HEK293 (cell line): Measurements from ENCODE around the gene P2RY2.

Experiments
- CTCF ChIA-PET: fragments of 350-600 bp; formaldehyde crosslinking; extraction: SDS; loops from one replicate; lab custom pipeline; 2021; ENCODE audit warnings: antibody characterized with exemption; lab: Yijun Ruan, JAX
- POLR2A ChIA-PET: fragments of 300-600 bp; formaldehyde crosslinking; extraction: SDS; loops from one replicate; lab custom pipeline; 2020; ENCODE audit warnings: antibody characterized with exemption, inconsistent platforms; lab: Yijun Ruan, JAX
- H3K27ac ChIP-seq: fragments of 200-500 bp; sonication (Bioruptor generic); 2 replicates; pipeline ENCODE4 v1.5.1; 2014; ENCODE audit warnings: low read depth, low read length, control low read depth, inconsistent platforms; ENCODE audit errors: extremely low read depth
- H3K36me3 ChIP-seq, 2 experiments: fragments of 200-500 bp in 1 of 2; sonication (Bioruptor generic) in 1 of 2; 1 replicate in 1 of 2; 2 replicates in 1 of 2; pipeline ENCODE4 v1.5.1; 2014 to 2017; ENCODE audit warnings: inconsistent platforms in 2 of 2, low read length in 2 of 2; ENCODE audit not compliant: control insufficient read depth in 2 of 2, insufficient read depth in 1 of 2
- H3K4me1 ChIP-seq: fragments of 200-500 bp; sonication (Bioruptor generic); 2 replicates; pipeline ENCODE4 v1.5.1; 2014; ENCODE audit warnings: mild to moderate bottlenecking, low read length, inconsistent platforms; ENCODE audit not compliant: control insufficient read depth, insufficient read depth
- H3K4me3 ChIP-seq: 2 replicates; pipeline ENCODE4 v1.5.1; 2011; ENCODE audit warnings: low read depth, mild to moderate bottlenecking, control low read depth, low read length, moderate library complexity
- H3K9me3 ChIP-seq: fragments of 200-500 bp; sonication (Bioruptor generic); 2 replicates; pipeline ENCODE4 v1.5.1; 2014; ENCODE audit warnings: low read depth, low read length, inconsistent platforms; ENCODE audit not compliant: control insufficient read depth, insufficient read depth
- CTCF ChIP-seq: fragments of 450-650 bp; formaldehyde crosslinking; IDR thresholded peaks from 2 replicates; pipeline ENCODE4 v1.5.1; 2016; ENCODE audit warnings: missing biosample characterization, missing genetic modification characterization
- EGR2 ChIP-seq: fragments of 450-650 bp; formaldehyde crosslinking; IDR thresholded peaks from 2 replicates; pipeline ENCODE4 v1.5.1; 2016; ENCODE audit warnings: low read depth, missing biosample characterization, missing genetic modification characterization
- HIC1 ChIP-seq: fragments of 450-650 bp; formaldehyde crosslinking; IDR thresholded peaks from 2 replicates; pipeline ENCODE4 v1.5.1; 2016; ENCODE audit warnings: missing biosample characterization, missing genetic modification characterization
- KLF16 ChIP-seq: fragments of 450-650 bp; formaldehyde crosslinking; IDR thresholded peaks from 2 replicates; pipeline ENCODE4 v1.5.1; 2017; ENCODE audit warnings: missing biosample characterization, missing genetic modification characterization
- KLF8 ChIP-seq: fragments of 450-650 bp; formaldehyde crosslinking; IDR thresholded peaks from 2 replicates; pipeline ENCODE4 v1.5.1; 2016; ENCODE audit warnings: missing biosample characterization, missing genetic modification characterization
- OSR2 ChIP-seq: fragments of 450-650 bp; formaldehyde crosslinking; IDR thresholded peaks from 2 replicates; pipeline ENCODE4 v1.5.1; 2016; ENCODE audit warnings: missing biosample characterization, missing genetic modification characterization
- SP3 ChIP-seq: fragments of 450-650 bp; formaldehyde crosslinking; IDR thresholded peaks from 2 replicates; pipeline ENCODE4 v1.5.1; 2016; ENCODE audit warnings: missing biosample characterization, missing genetic modification characterization
- ZBTB10 ChIP-seq: fragments of 450-650 bp; formaldehyde crosslinking; IDR thresholded peaks from 2 replicates; pipeline ENCODE4 v1.5.1; 2016; ENCODE audit warnings: missing biosample characterization, missing genetic modification characterization
- ZBTB49 ChIP-seq: fragments of 450-650 bp; formaldehyde crosslinking; IDR thresholded peaks from 2 replicates; pipeline ENCODE4 v1.5.1; 2016; ENCODE audit warnings: missing biosample characterization, missing genetic modification characterization, low read depth
- ZNF18 ChIP-seq: fragments of 450-650 bp; formaldehyde crosslinking; IDR thresholded peaks from 2 replicates; pipeline ENCODE4 v1.5.1; 2016; ENCODE audit warnings: missing biosample characterization, missing genetic modification characterization
- ZNF214 ChIP-seq: fragments of 450-650 bp; formaldehyde crosslinking; IDR thresholded peaks from 2 replicates; pipeline ENCODE4 v1.5.1; 2017; ENCODE audit warnings: missing biosample characterization, mild to moderate bottlenecking, missing genetic modification characterization, borderline replicate concordance
- ZNF292 ChIP-seq: fragments of 450-650 bp; formaldehyde crosslinking; IDR thresholded peaks from 2 replicates; pipeline ENCODE4 v1.5.1; 2016; ENCODE audit warnings: low read depth, missing biosample characterization, missing genetic modification characterization, borderline replicate concordance
- ZNF311 ChIP-seq: fragments of 450-650 bp; formaldehyde crosslinking; IDR thresholded peaks from 2 replicates; pipeline ENCODE4 v1.5.1; 2017; ENCODE audit warnings: missing biosample characterization, missing genetic modification characterization, borderline replicate concordance
- ZNF433 ChIP-seq: fragments of 450-650 bp; formaldehyde crosslinking; IDR thresholded peaks from 2 replicates; pipeline ENCODE4 v1.5.1; 2016; ENCODE audit warnings: missing biosample characterization, missing genetic modification characterization, low read depth
- ZNF521 ChIP-seq: fragments of 450-650 bp; formaldehyde crosslinking; IDR thresholded peaks from 2 replicates; pipeline ENCODE4 v1.5.1; 2017; ENCODE audit warnings: missing biosample characterization, mild to moderate bottlenecking, missing genetic modification characterization
- ZNF561 ChIP-seq: fragments of 450-650 bp; IDR thresholded peaks from 2 replicates; pipeline ENCODE4 v1.5.1; 2018; ENCODE audit warnings: missing biosample characterization, missing genetic modification characterization, borderline replicate concordance
- ZNF571 ChIP-seq: fragments of 450-650 bp; formaldehyde crosslinking; IDR thresholded peaks from 2 replicates; pipeline ENCODE4 v1.5.0; 2017; ENCODE audit warnings: missing biosample characterization, missing genetic modification characterization
- ZNF629 ChIP-seq: fragments of 450-650 bp; formaldehyde crosslinking; IDR thresholded peaks from 2 replicates; pipeline ENCODE4 v1.5.1; 2017; ENCODE audit warnings: missing biosample characterization, missing genetic modification characterization
- ZNF768 ChIP-seq: fragments of 450-650 bp; formaldehyde crosslinking; IDR thresholded peaks from 2 replicates; pipeline ENCODE4 v1.5.1; 2018; ENCODE audit warnings: missing biosample characterization, mild to moderate bottlenecking, missing genetic modification characterization
- ZNF837 ChIP-seq: fragments of 450-650 bp; formaldehyde crosslinking; IDR thresholded peaks from 2 replicates; pipeline ENCODE4 v1.5.1; 2016; ENCODE audit warnings: missing biosample characterization, missing genetic modification characterization
- ZSCAN16 ChIP-seq: fragments of 450-650 bp; formaldehyde crosslinking; IDR thresholded peaks from 2 replicates; pipeline ENCODE4 v1.5.1; 2016; ENCODE audit warnings: missing biosample characterization, missing genetic modification characterization
- ZSCAN4 ChIP-seq: fragments of 450-650 bp; formaldehyde crosslinking; IDR thresholded peaks from 2 replicates; pipeline ENCODE4 v1.5.1; 2017; ENCODE audit warnings: missing biosample characterization, missing genetic modification characterization

P2RY2 gene

GRCh38 chr11:73189315-73189714 lies 28.8 kb upstream of the P2RY2 start (continued):
- TF ChIP-seq ZBTB49 (tag by site-specific recombination), result no peak
- no peak for TF ChIP-seq ZNF521 (tag by site-specific recombination)
- no peak for TF ChIP-seq ZSCAN16 (tag by site-specific recombination)
- no peak for TF ChIP-seq ZNF837 (tag by site-specific recombination)
- TF ChIP-seq ZNF629 (tag by site-specific recombination), result no peak
- TF ChIP-seq ZNF292 (tag by site-specific recombination), result no peak
- no peak for TF ChIP-seq OSR2 (tag by site-specific recombination)
- TF ChIP-seq, all 188 proteins: peak for 0

- H3K27ac ChIP-seq, result no peak overlapping the region
- H3K4me3 ChIP-seq, result no peak overlapping the region
- POLR2A ChIA-PET, result no interaction called here
- H3K4me1 ChIP-seq, result no peaks in the 10 kb centered on the region
- H3K9me3 ChIP-seq, result no peaks in the 10 kb centered on the region
- H3K36me3 ChIP-seq, result no peaks in the 10 kb centered on the region
- TF ChIP-seq ZNF571 (tag by site-specific recombination) (no peak), ZSCAN4 (tag by site-specific recombination) (no peak), ZNF561 (tag by site-specific recombination) (no peak), CTCF (tag by site-specific recombination) (no peak), KLF8 (tag by site-specific recombination) (no peak), EGR2 (no peak), ZNF214 (tag by site-specific recombination) (no peak), ZNF292 (tag by site-specific recombination) (no peak), ZNF768 (no peak), ZNF18 (tag by site-specific recombination) (no peak), KLF16 (no peak), ZNF311 (tag by site-specific recombination) (no peak), ZNF433 (tag by site-specific recombination) (no peak), SP3 (no peak), HIC1 (tag by site-specific recombination) (no peak), ZBTB10 (no peak)
- CTCF ChIA-PET, result interaction anchor here (0.6 to 1.0 kb wide), 3 partner anchors 47 to 581 kb away, joined by 3 to 4 read pairs (median 3); no protein-coding TSS in a partner anchor
Observed at GRCh38 chr11:73189723-73190556, 28.1 kb upstream of the P2RY2 start.
